22Rv1 (cell line): ENCODE measurements around the gene PIP4K2B.

Experiments
- H3K27ac ChIP-seq: fragments of 450-650 bp; 2 replicates; pipeline ENCODE4 v1.5.1; 2017
- ZFX ChIP-seq: fragments of 450-650 bp; IDR thresholded peaks from 2 replicates; pipeline ENCODE4 v1.6.1; 2017; ENCODE audit warnings: antibody characterized with exemption, borderline replicate concordance
- TF ChIP-seq, protein P1 (sequence below): fragments of 450-650 bp; IDR thresholded peaks from 2 replicates; pipeline ENCODE4 v1.5.1; 2017; ENCODE audit warnings: mild to moderate bottlenecking

Gene PIP4K2B

DNA sequence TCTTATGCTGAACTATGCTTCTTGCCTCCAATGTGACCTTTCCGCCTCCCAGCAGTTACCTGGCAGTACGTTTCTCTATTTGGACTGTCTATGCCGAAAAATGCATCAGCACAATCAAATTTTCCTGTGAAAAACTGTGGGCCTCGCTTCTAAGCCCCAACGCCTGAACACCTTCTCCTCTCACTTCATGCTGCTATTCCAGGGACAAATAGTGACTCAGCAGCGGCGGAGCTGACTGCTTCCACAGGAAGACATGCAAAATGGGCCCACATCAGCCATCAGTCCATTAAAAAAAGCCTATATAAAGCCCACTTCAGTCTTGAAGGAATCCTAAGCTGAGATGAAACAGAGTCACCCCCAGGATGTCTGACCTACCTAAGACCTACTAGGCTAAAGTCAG lies 10.5 kb upstream of the PIP4K2B start:
- TF ChIP-seq, protein P1, sequence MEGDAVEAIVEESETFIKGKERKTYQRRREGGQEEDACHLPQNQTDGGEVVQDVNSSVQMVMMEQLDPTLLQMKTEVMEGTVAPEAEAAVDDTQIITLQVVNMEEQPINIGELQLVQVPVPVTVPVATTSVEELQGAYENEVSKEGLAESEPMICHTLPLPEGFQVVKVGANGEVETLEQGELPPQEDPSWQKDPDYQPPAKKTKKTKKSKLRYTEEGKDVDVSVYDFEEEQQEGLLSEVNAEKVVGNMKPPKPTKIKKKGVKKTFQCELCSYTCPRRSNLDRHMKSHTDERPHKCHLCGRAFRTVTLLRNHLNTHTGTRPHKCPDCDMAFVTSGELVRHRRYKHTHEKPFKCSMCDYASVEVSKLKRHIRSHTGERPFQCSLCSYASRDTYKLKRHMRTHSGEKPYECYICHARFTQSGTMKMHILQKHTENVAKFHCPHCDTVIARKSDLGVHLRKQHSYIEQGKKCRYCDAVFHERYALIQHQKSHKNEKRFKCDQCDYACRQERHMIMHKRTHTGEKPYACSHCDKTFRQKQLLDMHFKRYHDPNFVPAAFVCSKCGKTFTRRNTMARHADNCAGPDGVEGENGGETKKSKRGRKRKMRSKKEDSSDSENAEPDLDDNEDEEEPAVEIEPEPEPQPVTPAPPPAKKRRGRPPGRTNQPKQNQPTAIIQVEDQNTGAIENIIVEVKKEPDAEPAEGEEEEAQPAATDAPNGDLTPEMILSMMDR = no peak
- no peak for TF ChIP-seq ZFX
- H3K27ac ChIP-seq = no peak overlapping the region

DNA sequence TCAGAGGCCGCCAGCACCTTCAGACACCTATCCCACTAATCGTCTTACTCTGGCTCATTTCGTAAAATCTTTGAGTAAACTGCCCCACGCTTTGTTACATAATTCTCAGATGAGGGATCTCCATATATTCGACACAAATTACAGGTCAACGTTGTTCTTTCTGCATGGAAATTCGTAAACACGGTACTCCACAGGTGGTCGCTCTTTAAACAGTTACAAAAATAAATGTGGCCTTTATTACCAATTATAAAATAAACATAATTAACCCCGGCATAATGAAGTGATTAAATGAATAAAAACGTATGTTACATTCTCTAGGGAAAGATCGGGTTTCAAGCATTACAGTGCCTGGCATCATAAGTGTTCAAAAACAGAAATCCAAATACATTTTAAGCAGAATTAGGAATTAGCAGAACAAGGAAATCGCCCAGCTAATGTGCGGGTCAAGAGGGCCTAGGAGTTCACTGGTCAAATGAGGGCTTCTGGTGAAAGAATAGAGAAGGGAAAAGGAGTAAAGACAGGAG lies 943 bp upstream of the PIP4K2B start:
- no peak for TF ChIP-seq ZFX
- H3K27ac ChIP-seq = peak overlapping the region; percentile 96

DNA sequence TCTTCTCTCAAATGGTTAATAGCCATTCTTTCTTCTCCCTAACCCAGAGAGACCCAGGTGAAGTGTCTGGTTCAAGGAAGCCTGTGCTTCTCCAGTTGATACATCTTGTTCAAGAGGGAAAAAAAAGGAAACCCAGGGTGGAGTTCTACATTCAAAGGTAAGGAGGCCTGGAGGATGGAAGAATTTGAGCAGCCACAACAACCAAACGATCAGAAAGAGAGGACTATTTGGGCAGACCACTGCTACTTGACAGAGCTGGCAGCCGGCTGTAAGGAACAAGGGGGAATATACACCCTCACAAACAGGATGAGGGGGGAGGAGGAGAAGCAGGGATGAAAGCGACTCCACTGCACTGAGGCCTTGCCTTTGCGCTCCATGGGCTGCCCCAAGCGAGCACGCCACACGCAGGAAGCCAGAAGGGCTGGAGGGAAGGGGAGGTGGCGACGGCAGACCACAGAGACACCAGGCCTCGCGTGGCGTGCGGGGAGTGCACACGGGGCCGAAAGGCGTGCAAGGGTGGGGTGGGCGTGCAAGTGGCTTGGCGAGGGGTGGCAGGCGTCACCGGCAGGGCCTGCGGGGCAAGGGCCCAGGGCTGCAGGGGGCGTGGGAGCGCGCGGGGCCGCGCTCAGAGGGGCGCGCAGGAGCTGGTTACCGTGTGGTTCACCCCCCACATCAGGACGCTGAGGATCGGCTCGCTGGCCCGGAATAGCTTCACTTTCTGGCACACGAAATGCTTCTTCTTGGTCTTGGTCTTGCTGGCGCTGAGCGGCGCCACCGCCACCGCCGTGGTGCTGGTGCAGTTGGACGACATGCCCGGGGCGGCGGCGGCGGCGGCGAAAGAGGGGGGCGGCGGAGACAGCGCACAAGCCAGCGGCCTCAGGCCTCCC lies 499 bp downstream of the PIP4K2B start:
- H3K27ac ChIP-seq = peak overlapping the region; percentile 96
- TF ChIP-seq, protein P1 = peak; percentile 13; the same call in 1 of the 2 replicates
- no peak for TF ChIP-seq ZFX

DNA sequence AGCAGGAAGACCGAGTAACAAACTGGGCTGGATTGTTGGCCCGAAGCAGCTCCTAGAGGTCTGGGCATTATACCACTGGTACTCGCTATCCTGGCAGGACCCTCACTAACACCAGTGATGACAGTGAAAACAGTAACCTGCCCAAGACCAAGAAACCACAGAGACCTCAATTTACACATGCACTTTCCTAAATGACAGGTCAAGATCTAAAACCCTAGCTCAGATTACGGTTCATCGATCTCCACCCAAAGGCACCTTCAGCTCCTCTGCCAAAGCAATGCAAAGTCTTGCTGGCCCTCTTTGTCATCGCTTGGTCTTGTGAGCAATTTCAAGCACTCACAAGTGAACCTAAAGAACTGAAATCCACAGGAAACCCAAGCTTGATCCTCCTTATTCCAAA lies 1.5 kb downstream of the PIP4K2B start:
- H3K27ac ChIP-seq = peak overlapping the region; percentile 96
- TF ChIP-seq, protein P1 = no peak
- TF ChIP-seq ZFX = no peak

DNA sequence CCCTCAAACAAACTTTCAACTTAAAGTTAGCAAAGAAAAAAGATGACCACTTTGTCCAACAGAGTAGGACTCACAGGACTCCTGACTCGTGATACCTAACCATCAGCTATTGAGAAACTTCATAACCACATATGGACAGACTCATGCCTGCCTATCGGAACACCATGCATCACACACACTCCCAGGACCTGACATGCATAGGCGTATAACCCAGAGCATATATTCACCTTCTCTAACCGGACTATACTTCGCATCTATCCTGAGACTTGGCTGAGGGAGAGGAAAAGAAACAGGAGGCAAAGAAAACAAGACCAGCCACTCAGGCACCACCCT lies 2.2 kb downstream of the PIP4K2B start:
- no peak for TF ChIP-seq ZFX
- TF ChIP-seq, protein P1 = no peak
- H3K27ac ChIP-seq = no peak overlapping the region

DNA sequence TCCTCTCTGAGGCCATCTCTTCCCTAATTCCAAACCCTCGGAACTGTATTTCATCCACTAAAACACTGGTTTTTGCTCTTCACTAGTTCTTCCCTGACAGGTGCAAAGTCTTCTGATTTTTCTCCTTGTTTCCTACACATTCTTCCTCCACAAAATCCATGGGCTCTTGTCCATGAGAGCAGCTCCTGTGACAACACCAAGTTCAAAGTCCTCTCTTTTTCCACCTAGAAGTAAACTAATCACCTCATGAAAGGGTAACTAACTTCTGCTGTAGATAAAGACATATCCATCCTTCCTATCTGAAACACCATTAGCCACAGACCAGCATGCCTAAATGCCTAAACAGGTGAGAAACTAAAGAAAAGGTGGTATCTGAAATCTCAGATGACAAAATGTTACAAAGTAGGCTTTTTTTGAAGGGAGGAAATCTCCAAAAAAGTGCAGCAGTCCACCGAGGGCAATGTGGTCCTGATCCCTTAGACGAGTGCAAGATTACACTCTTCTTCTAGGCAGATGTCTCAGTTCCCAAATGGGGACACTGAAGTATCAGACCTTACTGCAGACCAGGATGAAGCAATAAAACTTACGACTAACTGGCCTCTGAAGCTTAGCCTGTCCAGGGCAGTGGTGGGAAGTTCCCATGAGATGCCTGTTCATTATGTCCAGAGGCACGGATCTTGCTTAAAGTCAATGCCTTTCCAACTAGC lies 2.8 kb downstream of the PIP4K2B start:
- H3K27ac ChIP-seq = no peak overlapping the region

DNA sequence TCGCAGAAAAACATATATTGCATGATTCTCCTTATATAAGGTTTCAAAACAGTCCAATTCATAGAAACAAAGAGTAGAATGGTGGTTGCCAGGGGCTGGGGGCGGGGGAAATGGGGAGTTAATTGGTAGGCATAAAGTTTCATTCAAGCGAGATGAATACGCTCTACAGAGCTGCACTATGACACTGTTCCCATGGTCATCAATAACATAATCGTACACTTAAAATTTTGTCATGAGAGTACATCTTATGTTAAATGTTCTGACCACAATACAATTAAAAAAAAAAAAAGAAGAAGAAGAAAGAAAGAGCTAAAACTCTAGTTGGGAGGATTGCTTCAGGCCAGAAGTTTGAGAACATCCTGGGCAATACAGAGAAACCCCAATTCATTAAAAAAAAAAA lies 5.1 kb downstream of the PIP4K2B start:
- TF ChIP-seq, protein P1 = no peak
- TF ChIP-seq ZFX = no peak
- no peak overlapping the region for H3K27ac ChIP-seq

More for the DNA sequence above, 2.8 kb downstream of the PIP4K2B start:
- TF ChIP-seq, protein P1 = no peak
- no peak for TF ChIP-seq ZFX
